Measurements from ENCODE around the gene CD22. TPM values are rescaled to one million over a fixed set of nuclear protein-coding genes. Genes with fewer than 3 reads are reported as not detected.
"Not testable (repeated sequence)": the region's sequence is repeated elsewhere in the genome, so short reads cannot be mapped to it uniquely, and the experiment has no call there.

CD22 gene
- total and polyA plus RNA-seq, 2 experiments from 2014 or later = 0.51 TPM; not detected in 1

DNA sequence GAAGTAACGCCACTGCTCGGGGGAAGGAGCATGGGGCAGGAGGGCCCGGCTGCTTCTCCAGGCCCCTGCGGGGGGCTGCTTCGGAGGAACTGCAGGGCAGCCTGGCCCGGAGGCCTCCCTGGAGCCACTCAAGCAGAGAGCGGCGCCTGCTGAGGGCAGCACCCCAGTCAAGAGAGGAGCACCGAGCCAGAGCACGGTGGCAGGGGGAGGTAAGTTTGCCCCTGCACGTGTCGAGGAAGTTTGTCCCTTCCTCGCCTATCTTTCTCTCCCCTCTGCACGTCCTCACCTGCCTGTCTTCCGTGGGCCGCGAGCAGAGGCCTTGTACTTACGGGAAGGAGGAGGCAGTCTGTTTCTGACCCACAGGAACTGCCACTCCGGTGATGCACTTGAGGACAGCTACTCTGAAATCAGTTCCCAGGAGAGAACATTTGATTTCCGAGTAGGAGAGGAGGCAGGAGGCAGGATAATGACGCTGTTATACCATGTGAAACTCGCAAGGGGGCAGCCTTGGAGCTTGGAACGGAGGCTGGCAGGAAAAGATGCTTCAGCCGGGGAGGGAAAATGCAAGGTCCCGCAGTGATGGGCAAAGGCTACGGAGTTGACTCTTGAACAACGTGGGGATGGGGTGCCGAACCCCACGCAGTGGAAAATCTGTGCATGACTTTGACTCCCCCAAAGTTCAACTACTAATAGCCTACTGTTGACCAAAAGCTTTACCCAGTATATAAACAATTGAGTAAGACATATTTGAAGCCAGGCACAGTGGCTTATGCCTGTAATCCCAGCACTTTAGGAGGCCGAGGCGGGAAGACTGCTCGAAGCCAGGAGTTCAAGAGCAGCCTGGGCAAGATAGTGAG, 23.7 kb downstream of the CD22 start:
- peak; percentile 83 to 88 for DNase-seq (ENCODE audit: low read depth in 1 of 2, low spot score in 1 of 2)
- Histone ChIP-seq H3K4me3 (no peak overlapping the region), H3K4me1 (ENCODE audit: low read depth) (no peaks in the 10 kb centered on the region), H3K36me3 (no peaks in the 10 kb centered on the region), H3K27ac (no peak overlapping the region), H3K27me3 (no peaks in the 10 kb centered on the region), H3K9me3 (ENCODE audit: low read depth) (no peaks in the 10 kb centered on the region)
- TF ChIP-seq, protein P1, sequence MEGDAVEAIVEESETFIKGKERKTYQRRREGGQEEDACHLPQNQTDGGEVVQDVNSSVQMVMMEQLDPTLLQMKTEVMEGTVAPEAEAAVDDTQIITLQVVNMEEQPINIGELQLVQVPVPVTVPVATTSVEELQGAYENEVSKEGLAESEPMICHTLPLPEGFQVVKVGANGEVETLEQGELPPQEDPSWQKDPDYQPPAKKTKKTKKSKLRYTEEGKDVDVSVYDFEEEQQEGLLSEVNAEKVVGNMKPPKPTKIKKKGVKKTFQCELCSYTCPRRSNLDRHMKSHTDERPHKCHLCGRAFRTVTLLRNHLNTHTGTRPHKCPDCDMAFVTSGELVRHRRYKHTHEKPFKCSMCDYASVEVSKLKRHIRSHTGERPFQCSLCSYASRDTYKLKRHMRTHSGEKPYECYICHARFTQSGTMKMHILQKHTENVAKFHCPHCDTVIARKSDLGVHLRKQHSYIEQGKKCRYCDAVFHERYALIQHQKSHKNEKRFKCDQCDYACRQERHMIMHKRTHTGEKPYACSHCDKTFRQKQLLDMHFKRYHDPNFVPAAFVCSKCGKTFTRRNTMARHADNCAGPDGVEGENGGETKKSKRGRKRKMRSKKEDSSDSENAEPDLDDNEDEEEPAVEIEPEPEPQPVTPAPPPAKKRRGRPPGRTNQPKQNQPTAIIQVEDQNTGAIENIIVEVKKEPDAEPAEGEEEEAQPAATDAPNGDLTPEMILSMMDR (IDR thresholded peaks at IDR 0.05; ENCODE audit: low read depth, low read length) = peak; percentile 80

DNA sequence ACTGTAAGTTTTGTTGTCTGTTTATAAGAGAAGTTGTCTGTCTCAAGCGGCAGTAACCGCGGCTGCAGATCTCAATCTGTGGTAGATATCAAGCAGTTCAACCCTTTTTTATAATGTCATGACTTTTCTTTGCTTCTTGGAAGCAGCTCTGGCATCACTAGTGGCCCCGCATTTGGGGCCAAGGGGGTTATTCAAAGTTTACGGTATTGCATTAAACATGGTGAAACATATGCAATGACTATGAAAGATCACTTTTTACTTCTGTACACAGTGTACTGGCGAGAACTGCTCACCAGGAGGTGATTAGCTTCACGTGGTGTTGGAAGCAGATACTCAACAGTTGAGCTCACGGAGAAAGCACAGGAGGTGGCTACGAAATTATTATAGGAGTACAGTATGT, 24.6 kb downstream of the CD22 start:
- H3K36me3 ChIP-seq = no peaks in the 10 kb centered on the region

DNA sequence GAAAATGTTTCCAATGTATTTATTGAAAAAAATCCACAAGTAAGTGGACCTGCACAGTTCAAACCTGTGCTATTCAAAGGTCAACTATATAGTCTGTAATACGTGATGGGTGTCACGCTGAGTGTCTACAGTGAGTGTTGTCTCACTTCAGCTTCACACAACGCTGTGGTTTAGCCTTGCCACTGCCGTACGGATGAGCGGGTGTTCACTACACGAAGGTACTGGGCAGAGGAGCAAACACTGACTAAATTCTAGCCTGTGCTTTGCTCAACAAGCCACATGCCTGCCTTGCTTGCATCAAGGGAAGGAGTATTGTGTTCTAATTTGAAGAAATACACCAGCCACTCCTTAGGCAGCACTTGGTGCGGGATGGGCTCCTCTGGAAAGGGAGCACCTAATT, 25.9 kb downstream of the CD22 start:
- Histone ChIP-seq H3K9me3 (ENCODE audit: low read depth) (no peaks in the 10 kb centered on the region), H3K27ac (no peak overlapping the region), H3K4me3 (no peak overlapping the region), H3K27me3 (no peaks in the 10 kb centered on the region), H3K4me1 (ENCODE audit: low read depth) (no peaks in the 10 kb centered on the region), H3K36me3 (no peaks in the 10 kb centered on the region)
- TF ChIP-seq, protein P1 (IDR thresholded peaks at IDR 0.05; ENCODE audit: low read depth, low read length) = no peak
- DNase-seq (ENCODE audit: low read depth in 1 of 2, low spot score in 1 of 2) = no peak

More for the DNA sequence above, 24.6 kb downstream of the CD22 start:
- no peak overlapping the region for H3K27ac ChIP-seq
- H3K4me3 ChIP-seq = no peak overlapping the region
- no peaks in the 10 kb centered on the region for H3K4me1 ChIP-seq (ENCODE audit: low read depth)
- H3K27me3 ChIP-seq = no peaks in the 10 kb centered on the region
- TF ChIP-seq, protein P1 (IDR thresholded peaks at IDR 0.05; ENCODE audit: low read depth, low read length) = peak; percentile 30
- peak in 1 of 2 donors; percentile 70 for DNase-seq (ENCODE audit: low read depth in 1 of 2, low spot score in 1 of 2)
- no peaks in the 10 kb centered on the region for H3K9me3 ChIP-seq (ENCODE audit: low read depth)

DNA sequence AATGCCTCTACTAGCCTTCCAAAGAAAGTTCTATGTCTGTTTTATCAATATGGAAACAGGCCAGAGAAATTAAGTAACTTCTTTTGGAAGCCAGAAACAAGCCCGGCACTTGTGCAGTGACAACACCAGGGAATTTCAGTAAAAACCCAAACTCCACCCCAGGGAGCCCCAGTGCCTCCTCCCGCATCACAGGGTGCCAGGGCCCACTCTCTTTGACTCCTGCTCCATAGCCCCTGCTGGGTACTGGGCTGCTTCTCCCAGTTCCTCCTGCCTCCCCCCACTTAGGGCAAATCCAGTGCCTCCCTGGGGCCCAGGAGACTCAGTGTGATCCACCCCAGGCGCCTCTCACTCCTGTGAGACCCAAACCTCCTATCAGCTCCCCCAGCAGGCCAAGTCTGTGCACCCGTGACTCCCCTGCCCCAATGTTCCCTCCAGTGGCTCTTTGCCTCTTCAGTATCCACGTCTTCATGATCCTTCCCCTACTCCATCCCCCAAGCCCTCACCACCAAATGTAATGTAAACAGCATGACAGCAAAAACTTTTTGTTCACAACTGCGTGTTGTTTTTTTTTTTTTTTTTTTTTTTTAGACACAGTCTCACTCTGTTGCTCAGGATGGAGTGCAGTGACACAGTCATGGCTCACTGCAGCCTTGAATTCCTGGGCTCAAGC, 26.9 kb downstream of the CD22 start:
- H3K4me3 ChIP-seq = no peak overlapping the region
- H3K36me3 ChIP-seq = no peaks in the 10 kb centered on the region
- no peaks in the 10 kb centered on the region for H3K9me3 ChIP-seq (ENCODE audit: low read depth)
- TF ChIP-seq, protein P1 (IDR thresholded peaks at IDR 0.05; ENCODE audit: low read depth, low read length) = no peak
- H3K4me1 ChIP-seq (ENCODE audit: low read depth) = no peaks in the 10 kb centered on the region
- DNase-seq (ENCODE audit: low read depth in 1 of 2, low spot score in 1 of 2) = peak in 1 of 2 donors; percentile 42
- no peaks in the 10 kb centered on the region for H3K27me3 ChIP-seq
- H3K27ac ChIP-seq = no peak overlapping the region

DNA sequence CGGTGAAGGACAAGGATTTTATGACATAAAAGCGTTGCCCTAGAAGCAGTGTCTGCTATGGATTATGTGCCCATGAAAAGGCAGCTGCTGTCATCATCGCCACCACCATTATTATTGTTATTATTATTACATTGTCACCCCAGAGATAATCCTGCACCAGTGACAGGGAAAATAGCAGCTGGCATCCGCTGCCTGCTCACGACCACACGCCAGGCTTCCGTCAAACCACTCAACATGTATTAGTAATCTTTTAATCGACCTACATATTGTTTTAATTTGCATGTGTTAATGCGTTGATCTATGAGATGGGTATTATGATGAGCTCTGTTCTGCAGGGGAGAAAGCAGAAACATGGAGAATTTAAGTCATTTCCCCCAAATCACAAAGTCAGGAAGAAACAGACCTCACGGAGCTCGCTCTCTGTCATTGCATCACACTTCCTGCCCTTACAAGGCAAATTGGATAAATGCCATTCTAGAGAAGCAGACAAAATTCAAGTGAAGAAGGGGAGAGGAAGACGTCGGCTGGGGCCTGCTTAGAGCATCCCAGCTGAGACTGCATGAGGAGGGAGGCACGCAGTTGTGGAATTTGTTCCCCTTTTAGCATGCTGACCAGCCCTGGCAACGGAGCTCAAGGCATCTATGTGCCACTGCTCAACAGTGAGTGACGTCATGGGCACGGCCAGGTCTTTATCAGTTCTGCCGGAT, 29.0 kb downstream of the CD22 start, which contains the start of gene FFAR3:
TSS of gene FFAR3 (plus strand) at position 594 of the 707 bp plus-strand sequence. CDS start 431 bp downstream, outside the sequence.
- no peaks in the 10 kb centered on the region for H3K36me3 ChIP-seq
- no peaks in the 10 kb centered on the region for H3K4me1 ChIP-seq (ENCODE audit: low read depth)
- H3K27ac ChIP-seq = no peak within 1 kb of the TSS
- TF ChIP-seq, protein P1 (IDR thresholded peaks at IDR 0.05; ENCODE audit: low read depth, low read length) = no peak
- H3K27me3 ChIP-seq = no peaks in the 10 kb centered on the region
- no peak within 1 kb of the TSS for H3K4me3 ChIP-seq
- H3K9me3 ChIP-seq (ENCODE audit: low read depth) = no peaks in the 10 kb centered on the region
- peak in 1 of 2 donors; percentile 92 for DNase-seq (ENCODE audit: low read depth in 1 of 2, low spot score in 1 of 2)

DNA sequence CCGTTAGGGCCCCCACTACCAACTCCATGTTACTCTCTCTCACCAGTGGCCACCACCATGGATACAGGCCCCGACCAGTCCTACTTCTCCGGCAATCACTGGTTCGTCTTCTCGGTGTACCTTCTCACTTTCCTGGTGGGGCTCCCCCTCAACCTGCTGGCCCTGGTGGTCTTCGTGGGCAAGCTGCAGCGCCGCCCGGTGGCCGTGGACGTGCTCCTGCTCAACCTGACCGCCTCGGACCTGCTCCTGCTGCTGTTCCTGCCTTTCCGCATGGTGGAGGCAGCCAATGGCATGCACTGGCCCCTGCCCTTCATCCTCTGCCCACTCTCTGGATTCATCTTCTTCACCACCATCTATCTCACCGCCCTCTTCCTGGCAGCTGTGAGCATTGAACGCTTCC, 29.8 kb downstream of the CD22 start:
- H3K9me3 ChIP-seq (ENCODE audit: low read depth); H3K27ac ChIP-seq; H3K4me1 ChIP-seq (ENCODE audit: low read depth); H3K4me3 ChIP-seq; H3K36me3 ChIP-seq; H3K27me3 ChIP-seq; DNase-seq (ENCODE audit: low read depth in 1 of 2, low spot score in 1 of 2): not testable (repeated sequence)

DNA sequence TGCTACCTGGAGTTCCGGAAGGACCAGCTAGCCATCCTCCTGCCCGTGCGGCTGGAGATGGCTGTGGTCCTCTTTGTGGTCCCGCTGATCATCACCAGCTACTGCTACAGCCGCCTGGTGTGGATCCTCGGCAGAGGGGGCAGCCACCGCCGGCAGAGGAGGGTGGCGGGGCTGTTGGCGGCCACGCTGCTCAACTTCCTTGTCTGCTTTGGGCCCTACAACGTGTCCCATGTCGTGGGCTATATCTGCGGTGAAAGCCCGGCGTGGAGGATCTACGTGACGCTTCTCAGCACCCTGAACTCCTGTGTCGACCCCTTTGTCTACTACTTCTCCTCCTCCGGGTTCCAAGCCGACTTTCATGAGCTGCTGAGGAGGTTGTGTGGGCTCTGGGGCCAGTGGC, 30.4 kb downstream of the CD22 start:
- not testable (repeated sequence) for H3K4me3 ChIP-seq; DNase-seq (ENCODE audit: low read depth in 1 of 2, low spot score in 1 of 2); H3K36me3 ChIP-seq; H3K27me3 ChIP-seq; H3K27ac ChIP-seq; H3K9me3 ChIP-seq (ENCODE audit: low read depth); H3K4me1 ChIP-seq (ENCODE audit: low read depth)

DNA sequence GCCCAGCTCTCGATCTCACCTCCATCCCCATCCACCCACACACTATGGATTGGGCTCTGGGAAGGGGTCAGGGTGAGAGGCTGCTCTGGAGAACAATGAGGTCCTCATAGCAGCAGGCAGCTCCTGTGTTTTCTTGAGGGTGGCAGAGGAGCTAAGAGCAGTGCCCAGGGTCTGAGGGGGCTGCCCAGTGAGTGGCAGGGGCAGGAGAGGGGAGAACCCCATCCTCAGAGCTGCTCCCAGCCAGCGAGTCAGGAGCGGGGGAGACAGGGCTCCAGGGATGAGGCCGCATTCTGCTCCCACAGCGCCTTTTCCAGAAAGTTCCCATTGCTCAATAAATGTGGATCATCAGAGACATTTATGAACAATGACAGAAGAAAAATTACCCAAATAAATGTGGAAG, 31.1 kb downstream of the CD22 start:
- H3K27me3 ChIP-seq; H3K4me3 ChIP-seq; DNase-seq (ENCODE audit: low read depth in 1 of 2, low spot score in 1 of 2); H3K4me1 ChIP-seq (ENCODE audit: low read depth); H3K36me3 ChIP-seq; H3K27ac ChIP-seq; H3K9me3 ChIP-seq (ENCODE audit: low read depth): not testable (repeated sequence)
